ENCODE data around the gene SV2C.
"Not testable (repeated sequence)": the region's sequence is repeated elsewhere in the genome, so short reads cannot be mapped to it uniquely, and the experiment has no call there.

The SV2C gene

GRCh38 chr5:76204191-76204590, 121.0 kb downstream of the SV2C start:
- DNase-seq (ENCODE audit: low read depth), result no peak

DNA sequence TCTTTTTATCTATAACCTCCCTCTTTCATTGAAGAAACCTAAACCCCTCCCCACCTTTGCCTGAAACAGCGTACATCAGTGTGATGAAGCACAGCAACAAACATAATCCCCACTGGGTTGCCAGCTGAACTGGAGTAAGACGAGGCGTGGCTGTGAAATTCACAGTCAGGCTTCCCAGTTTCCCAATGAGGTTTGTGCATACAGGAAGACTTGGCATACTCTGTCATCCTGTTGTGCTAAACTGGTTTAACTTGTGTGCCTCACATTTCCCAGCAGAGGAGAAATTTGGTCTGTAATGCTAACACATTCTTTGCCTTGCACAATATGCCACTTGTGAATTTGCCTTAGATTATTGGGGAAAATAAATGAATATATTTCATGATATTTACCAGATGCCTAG, 121.5 kb downstream of the SV2C start:
- no peak for DNase-seq (ENCODE audit: low read depth)

GRCh38 chr5:76207120-76207519, 123.9 kb downstream of the SV2C start:
- no peak for DNase-seq (ENCODE audit: low read depth)

- DNase-seq (ENCODE audit: low read depth), result no peak
Observed at GRCh38 chr5:76209297-76209696, 126.1 kb downstream of the SV2C start.

DNA sequence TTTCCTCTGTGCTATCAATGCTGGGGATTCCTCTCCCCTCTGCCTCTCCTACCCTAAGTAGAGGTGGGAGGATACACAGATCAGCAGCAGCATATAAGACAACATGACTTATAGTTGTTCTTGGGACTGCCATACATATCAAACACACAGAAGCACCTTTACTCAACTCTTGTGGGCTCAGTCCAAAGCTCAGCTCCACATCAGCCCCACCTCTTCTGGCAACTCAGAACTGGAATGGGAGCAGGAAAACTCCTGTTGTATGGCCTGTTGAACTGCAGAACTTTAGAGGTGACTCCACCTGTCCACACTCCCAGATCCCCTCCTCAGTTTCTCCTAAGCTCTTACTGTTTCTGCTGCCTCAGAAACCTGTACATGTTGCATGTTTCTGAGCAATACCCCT, 127.8 kb downstream of the SV2C start:
- DNase-seq (ENCODE audit: low read depth), result no peak

DNA sequence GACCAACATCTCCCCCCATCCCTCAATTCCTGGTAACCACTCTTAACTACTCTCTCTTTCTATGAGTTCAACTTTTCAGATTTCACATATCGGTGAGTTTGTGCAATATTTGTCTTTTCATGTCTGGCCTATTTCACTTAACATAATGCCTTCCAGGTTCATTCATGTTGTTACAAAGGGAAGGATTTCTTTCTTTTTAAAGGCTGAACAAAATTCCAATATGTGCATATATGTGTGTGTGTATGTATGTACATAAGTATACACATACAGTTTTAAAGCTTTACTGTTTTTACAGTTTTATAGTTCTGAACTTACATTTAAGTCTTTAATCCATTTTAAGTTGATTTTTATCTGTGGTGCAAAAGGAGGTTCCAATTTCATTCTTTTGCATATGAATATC, 130.7 kb downstream of the SV2C start:
- no peak for DNase-seq (ENCODE audit: low read depth)

GRCh38 chr5:76216748-76217147, 133.6 kb downstream of the SV2C start:
- DNase-seq (ENCODE audit: low read depth), result no peak

DNA sequence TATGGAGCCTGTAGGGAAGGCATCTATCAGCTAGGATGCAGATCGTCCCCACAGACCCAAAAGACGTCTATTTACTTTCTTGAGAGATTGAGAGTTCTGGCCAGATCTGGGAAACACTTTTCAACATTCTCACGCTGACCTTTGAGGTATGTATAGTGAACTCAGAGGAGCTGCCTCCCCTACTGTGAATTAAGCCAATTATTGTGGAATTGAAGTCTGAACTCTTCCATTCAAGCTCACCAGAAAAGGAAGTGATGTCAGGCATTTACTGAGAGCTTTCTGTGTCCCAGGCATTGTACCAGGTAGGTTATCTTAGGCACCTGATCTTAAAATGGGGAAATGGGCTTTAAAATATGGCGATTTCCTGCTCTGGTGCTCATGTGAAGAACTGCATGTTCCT, 136.5 kb downstream of the SV2C start:
- no peak for DNase-seq (ENCODE audit: low read depth)

DNA sequence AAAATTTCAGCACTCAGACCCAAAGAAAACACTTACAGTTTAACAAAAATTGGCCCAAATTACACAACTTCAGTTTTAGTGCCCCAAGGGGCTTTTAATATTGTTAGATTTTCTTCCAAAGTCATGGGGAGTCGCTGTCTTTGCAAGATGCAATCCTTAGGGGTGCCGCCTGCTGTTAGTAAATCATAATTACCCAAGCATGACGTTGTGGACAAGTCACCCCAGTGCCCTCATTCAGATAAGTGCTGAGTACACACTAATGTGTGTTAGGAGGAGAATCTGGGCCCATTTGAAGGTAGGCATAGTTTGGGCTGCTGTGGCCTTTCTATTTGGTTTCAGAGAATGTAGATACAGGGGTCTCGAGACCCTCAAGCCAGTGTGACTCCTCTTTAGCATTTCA, 138.1 kb downstream of the SV2C start:
- no peak for DNase-seq (ENCODE audit: low read depth)

DNA sequence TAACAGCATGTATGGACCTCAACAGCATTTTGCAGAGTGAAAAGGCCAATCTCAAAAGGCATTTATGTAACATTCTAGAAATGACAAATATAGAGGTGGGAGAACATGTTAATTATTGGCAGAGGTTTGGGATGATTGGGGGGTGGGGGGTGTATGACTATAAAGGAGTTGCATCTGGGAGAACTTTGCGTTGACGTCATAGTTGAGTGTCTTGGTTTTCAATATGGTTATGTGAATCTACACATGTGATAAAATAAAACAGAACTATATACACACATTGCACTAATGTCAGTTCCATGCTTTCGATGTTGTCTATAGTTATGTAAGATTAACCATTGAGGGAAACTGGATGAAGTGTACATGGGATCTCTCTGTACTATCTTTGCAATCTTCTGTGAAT, 139.1 kb downstream of the SV2C start:
- DNase-seq (ENCODE audit: low read depth), result no peak

DNA sequence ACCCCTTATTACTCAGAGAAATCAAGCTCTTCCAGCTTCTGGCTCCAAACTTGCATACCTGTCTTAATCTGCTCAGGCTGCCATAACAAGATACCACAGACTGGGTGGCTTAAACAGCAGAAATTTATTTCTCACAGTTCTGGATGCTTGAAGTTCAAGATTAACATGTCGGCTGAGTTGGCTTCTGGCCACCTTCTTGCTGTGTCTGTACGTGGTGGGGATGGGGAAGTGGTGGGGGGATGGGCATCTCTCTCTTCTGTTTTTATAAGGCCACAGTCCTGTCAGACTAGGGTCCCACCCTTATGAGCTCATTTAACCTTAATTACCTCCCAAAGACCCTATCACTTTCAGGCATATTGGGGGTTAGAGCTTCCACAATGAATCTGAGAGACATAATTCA, 140.5 kb downstream of the SV2C start:
- DNase-seq (ENCODE audit: low read depth), result no peak

- no peak for DNase-seq (ENCODE audit: low read depth)
Observed at GRCh38 chr5:76224898-76225297, 141.7 kb downstream of the SV2C start.

GRCh38 chr5:76225336-76225735, 142.2 kb downstream of the SV2C start:
- no peak for DNase-seq (ENCODE audit: low read depth)

- no peak for DNase-seq (ENCODE audit: low read depth)
Observed at GRCh38 chr5:76229900-76230299, 146.7 kb downstream of the SV2C start.

DNA sequence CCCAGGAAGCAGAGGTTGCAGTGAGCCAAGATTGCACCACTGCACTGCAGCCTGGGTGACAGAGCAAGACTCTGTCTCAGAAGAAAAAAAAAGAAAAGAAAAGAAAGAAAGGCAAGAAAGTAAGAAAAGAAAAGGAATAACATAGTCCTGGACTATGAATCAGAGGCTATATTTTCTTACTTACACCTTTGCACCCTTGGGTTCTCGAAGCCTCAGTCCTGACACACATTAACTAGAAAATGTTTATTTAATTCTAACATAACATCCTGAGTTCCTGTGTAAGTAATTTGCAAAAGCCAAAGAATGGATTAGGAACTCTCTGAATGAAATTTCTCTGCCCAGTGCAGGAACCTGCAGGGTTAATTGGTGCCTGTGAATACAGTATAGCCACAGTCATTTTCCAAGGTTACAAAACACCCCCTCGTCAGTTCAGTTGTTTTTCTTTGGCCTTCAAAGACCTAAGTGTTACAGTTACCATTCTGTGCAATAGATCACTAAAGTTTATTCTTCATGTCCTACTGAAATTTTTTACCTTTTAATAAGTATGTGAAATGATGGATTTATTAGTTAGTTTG, 147.6 kb downstream of the SV2C start:
- no peak for DNase-seq (ENCODE audit: low read depth)

- DNase-seq (ENCODE audit: low read depth), result no peak
Observed at GRCh38 chr5:76234665-76235064, 151.5 kb downstream of the SV2C start.

GRCh38 chr5:76236684-76237083, 153.5 kb downstream of the SV2C start:
- DNase-seq (ENCODE audit: low read depth), result no peak

- DNase-seq (ENCODE audit: low read depth), result no peak
Observed at GRCh38 chr5:76240336-76240735, 157.2 kb downstream of the SV2C start.

DNA sequence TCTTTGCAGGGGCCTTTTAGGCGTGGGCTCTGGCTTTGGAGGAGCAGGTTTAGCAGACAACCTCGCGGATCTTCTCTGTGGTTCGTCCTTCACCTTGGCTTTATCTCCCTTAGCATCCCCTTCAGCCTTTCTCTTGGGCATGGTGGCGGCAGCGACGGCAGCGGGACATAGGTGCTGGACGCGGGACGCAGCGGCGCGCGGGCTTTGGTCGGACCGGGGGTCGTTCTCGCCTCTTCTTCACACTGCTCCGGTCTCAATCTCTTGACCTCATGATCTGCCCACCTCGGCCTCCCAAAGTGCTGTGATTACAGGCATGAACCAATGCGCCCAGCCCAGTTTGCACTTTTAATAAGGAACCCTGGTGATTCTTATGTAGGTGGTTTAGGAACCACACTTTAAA, 159.0 kb downstream of the SV2C start:
- not testable (repeated sequence) for DNase-seq (ENCODE audit: low read depth)

- no peak for DNase-seq (ENCODE audit: low read depth)
Observed at GRCh38 chr5:76245590-76245989, 162.4 kb downstream of the SV2C start.

GRCh38 chr5:76249621-76250020, 166.4 kb downstream of the SV2C start:
- DNase-seq (ENCODE audit: low read depth), result no peak

DNA sequence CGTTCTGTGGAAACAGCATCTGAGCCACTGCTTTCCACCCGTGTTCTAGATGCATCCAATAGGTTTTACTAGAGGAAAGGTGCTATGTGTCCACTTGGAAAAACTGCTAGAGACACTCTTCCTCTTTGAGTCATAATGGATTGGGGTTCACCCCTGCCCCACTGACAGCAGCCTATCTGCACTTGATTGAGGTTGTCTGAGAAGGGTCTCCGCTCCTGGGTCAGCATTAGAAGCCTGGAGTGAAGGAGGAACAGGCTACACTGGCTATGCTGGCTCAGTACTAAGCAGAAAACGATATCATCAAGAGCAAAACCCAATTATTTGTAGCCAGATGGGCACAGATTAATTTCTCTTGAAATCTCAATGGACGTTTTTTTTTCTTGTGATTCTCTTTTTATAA, 167.3 kb downstream of the SV2C start:
- no peak for DNase-seq (ENCODE audit: low read depth)

DNA sequence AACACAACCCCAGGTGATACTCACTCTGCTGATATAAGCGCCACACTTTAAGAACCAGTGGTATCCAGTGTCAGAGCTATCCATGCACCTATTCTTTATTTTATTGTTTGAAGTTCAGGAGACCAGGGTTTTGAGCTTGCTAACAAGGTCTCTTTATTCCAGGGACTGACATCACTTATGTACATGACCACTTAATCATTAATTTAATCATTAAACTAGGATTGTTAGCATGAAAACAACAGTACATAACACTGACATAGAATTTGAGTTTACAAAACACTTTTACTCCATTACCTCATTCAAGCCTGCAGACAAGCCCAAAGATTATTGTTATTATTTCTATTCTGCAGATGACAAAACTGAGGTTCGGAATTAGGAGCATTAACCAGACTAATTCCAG, 168.5 kb downstream of the SV2C start:
- no peak for DNase-seq (ENCODE audit: low read depth)

- no peak for DNase-seq (ENCODE audit: low read depth)
Observed at GRCh38 chr5:76252437-76252836, 169.3 kb downstream of the SV2C start.

All from stimulated activated CD8-positive, alpha-beta memory T cell treated with anti-CD3 and anti-CD28 coated beads, Interleukin-15, amount 100 ng/mL, for 24 hours (primary cell).